A549 treated with DMSO at 1 μM for 4 hours (cell line): ENCODE results near the gene UBE2V1. TPM values are rescaled to one million over a fixed set of nuclear protein-coding genes. Genes with fewer than 3 reads are reported as not detected.

Source experiments
- total RNA-seq: library from RNA; stranded (reverse); fragments of 200-300 nt; extraction: Qiagen RNA extraction; gene quantifications from 5 replicates; pipeline ENCODE4 v1.2.3, GENCODE V29; 2022; ENCODE audit warnings: low read depth

UBE2V1 gene
- total RNA-seq: 112 to 149 TPM (median 124 TPM) in 5 replicates

DNA sequence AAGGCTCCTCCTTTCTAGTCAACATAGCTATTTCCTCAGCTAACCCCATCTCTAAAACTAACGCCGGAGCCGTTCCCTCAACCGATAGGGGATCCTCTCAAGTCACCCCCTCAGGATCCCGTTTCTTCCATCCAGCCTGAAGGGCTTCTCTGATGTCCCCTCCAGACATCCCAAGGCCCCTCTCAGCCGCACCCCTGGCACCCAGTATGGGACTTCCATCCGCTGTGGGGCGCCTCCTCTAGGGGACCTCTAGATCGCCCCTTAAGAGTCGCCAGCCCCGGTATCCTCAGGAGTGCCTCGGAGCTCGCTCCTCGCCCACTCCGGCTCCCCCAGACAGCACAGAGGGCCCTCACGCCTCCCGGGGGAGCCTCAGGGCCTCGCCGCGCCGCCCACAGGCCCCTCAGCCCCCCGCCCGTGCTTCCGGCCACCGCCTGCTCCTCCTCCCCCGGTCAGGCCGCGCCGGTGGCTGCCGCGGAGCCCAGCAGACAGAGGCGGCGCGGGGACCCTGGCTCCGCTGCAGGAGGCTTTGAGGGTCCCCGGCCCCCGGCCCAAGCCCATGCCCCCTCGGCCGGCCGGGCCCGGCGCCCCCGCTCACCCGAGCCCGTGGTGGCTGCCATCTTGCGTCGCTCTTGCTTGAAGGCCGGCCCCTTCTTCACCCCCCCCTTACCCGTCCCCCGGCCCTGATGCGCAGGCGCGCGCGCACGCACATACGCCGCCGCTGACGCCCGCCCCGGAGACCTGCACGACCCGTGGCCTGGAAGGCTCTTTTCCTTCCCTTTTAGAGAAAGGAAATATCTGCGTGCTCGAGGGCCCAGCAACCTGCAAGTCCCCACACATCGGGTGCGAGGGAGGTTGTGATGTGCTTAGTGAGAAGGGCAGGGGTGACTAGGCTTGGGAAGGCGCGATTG, at the start of gene UBE2V1:
Gene UBE2V1, minus strand, starts transcription at position 639 of the 908 bp plus-strand sequence. Its CDS starts 22 bp downstream, at position 617.

DNA sequence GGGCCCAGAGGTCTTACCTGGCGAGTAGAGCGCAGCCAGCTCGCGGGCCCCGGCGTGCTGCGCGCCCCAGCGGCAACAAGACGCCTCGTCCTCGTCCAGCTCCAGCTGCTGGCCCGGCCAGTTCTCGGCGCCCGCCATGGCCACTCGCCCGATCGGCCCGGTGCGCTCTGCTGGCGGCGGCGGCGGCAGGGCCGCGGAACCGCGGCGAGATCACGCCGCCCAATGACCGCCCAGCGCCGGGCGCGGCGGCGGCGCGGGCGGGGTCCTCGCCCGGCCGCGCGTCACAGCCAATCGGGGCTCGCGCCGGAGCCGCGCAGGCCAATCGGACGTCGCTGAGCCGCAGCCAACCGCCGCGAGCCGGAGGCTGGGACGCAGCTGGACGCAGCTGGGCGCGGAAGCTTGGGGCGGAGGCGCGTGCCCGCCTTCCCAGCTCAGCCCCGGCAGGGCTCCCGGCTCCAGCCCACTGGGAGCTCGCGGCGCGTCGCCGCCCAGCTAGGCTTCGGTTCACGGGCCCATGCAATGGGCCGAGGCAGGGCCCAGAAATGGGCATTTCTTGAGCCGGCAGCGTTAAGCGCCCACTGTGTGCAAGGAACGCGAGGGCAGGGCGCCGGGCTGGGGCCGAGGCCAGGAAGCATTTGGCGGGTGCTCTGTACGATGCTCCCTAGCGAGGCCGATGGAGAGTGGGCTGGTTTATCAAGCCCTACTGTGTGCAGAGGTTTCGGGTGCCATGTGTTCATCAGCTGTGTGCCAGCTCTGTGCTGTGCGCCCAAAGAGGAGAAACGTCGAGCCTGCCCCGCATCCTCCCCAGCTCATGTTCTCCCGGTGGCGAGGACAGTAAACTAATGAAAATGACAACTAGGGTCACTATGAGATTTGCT, 40.8 kb upstream of the UBE2V1 start, which contains the start of gene PEDS1:
Gene PEDS1, minus strand, starts transcription at position 224 of the 878 bp plus-strand sequence. Its CDS starts 86 bp downstream, at position 138.

Other genes with a start within 250 kb of the UBE2V1 start
- gene SPATA2, start 197.6 kb downstream of the UBE2V1 start, total RNA-seq: 8.0 to 9.6 TPM (median 8.6 TPM) in 5 replicates
- gene RNF114, start 176.8 kb downstream of the UBE2V1 start, total RNA-seq: 78.6 to 81.7 TPM (median 80.2 TPM) in 5 replicates
- 13.6 to 19.4 TPM (median 17.3 TPM) in 5 replicates for gene SNAI1, start 130.2 kb downstream of the UBE2V1 start, total RNA-seq
- 42.1 to 55.0 TPM (median 50.6 TPM) in 5 replicates for gene PEDS1, start 40.6 kb upstream of the UBE2V1 start, total RNA-seq
- 63.1 to 176 TPM (median 158 TPM) in 5 replicates for gene CEBPB, start 77.7 kb upstream of the UBE2V1 start, total RNA-seq